NCI-H2029 treated with DMSO at 0.1 percent for 48 hours (cell line): ENCODE data around the gene EHD4.

ENCODE experiments used
- DNase-seq: peaks from one replicate; lab custom pipeline; 2025; lab: John Stamatoyannopoulos, UW

Gene EHD4

DNA sequence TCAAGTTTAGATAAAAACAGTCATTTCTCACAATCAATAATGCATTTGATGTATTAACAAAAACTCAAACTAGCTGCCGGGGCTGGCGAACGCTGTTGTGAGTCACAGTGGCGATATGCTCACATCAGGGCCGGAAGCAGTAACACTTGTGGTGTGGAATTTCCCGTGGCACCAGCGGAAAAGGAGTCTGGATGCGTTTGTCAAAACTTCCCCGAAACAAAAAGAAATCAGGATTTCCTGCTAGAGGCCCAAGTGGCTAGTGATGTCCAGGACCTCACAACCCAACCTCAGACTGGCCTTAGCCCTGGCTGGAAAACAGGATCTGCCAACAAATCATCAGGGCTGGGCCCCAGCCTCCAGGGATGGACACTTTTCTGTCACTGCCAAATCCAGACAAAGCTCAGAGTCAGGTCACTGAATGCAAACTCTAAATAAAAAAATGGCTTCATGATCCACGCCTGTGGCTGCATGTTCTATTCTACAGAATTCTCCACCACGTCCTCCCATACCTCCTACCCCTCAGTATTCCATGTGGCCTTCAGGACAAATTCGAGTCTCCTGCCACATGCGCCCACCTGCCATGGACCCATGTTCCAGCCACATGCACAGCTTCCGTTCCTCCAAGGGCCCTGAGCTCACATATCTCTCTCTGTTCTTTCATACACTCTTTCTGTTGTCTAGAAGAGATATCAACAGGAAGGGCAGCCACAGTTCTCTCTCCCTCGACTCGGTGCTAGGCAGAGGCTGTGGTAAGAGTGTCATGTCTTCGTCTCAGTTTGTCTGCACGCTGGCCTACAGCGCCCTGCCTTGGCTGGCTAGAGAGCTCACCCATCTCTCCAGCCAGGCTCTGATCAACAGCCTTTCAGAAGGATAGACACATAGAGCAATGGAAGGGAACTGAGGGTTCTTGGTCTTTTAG is 35.4 kb downstream of the EHD4 start:
- no peak for DNase-seq

GRCh38 chr15:41936155-41936554 is 36.2 kb downstream of the EHD4 start:
- DNase-seq: no peak

DNA sequence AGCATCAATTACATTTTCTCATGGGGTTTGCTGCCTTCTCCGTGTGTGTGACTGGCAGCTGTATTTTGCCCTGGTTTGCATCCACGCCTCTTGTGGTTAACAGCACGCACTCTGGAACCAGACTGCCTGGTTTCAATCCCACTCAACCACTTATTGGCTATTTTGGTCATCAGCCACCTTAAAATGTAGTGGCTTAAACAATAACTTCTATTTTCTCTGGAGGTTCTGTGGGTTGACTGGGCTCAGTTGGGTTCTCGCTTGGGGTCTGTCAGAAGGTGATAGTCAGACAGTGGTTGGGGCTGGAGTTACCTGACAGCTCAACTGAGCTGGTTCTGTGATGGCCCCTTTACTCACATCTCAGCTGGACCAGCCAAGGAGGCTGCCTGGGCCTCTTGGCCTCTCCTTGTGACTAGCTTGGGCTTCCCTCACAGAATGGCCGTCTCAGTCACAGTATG is 36.8 kb downstream of the EHD4 start:
- no peak for DNase-seq

GRCh38 chr15:41934843-41935242 is 37.5 kb downstream of the EHD4 start:
- no peak for DNase-seq

GRCh38 chr15:41933771-41934170 is 38.6 kb downstream of the EHD4 start:
- no peak for DNase-seq

GRCh38 chr15:41933326-41933725 is 39.0 kb downstream of the EHD4 start:
- no peak for DNase-seq

DNA sequence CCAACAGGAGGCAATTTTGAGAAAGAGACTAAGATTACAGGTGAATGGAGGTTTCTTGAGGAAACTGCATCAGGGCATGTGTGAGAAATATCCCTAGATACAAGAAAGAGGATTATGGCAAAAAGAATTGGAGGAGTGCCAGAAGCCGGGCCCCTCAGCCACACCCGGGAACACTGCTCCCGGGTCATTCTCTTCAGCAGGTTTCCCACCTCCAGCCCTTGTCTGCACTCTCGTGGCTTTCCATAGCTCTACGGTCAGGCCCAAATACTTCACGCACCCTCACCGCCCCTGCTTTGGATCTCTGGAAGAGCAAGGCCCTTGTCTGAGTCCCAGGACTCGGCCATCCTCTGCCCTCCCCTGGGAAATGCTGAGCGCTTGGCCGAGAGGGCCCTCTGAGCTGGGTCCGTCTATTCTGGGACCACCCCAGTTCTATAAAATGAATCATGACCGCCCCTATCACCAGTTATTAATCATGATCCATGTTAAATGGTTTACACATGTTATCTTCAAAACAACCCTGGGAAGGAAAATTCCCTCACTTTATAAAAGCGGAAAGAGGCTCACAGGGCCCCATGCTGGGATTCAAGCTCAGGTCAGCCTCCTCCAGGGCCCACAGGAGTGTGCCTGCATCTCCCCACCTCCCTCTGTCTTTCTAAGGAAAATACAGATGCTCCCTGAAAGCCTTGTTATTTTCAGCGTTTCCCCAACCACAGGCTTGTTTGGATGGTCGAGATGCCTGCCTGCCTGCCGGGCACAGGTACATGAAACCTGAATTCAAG is 39.7 kb downstream of the EHD4 start:
- DNase-seq: no peak

DNA sequence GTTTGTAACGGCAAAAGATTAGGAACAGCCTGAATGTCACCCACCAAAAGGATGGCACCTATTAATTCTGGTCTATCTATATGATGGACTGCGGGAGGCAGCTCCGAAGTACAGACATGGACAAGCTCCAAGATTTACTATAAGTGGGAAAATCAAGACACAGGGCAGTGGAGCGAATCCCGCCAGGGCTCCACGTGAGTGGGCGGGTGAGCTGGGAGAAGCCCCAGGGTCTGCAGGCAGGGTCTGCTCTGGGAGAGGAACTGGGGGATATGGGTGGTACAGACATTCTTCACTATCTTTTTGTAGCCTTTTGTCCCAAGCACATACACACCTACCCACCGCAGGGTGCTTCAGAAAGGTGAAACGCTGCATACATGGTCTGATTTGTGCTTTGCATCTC is 40.3 kb downstream of the EHD4 start:
- no peak for DNase-seq

DNA sequence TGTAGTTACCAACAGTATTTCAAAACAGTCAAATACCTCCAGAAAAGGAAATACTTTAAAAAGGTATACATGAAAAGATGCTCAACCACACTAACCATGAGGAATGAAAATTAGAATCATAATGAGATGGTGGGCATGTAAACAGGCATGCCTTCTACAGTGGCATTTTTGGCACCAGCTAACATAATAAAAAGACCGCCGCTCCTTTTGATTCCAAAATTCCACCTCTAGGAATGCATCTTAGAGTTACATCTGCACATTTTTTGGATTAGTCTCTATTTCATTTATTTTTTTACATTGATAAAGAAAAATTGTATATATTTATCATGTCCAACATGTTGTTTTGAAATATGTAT is 41.5 kb downstream of the EHD4 start:
- no peak for DNase-seq

GRCh38 chr15:41930221-41930866 is 42.0 kb downstream of the EHD4 start:
- no peak for DNase-seq

GRCh38 chr15:41928637-41929620 is 43.4 kb downstream of the EHD4 start:
- no peak for DNase-seq

GRCh38 chr15:41928100-41928499 is 44.3 kb downstream of the EHD4 start:
- no peak for DNase-seq

DNA sequence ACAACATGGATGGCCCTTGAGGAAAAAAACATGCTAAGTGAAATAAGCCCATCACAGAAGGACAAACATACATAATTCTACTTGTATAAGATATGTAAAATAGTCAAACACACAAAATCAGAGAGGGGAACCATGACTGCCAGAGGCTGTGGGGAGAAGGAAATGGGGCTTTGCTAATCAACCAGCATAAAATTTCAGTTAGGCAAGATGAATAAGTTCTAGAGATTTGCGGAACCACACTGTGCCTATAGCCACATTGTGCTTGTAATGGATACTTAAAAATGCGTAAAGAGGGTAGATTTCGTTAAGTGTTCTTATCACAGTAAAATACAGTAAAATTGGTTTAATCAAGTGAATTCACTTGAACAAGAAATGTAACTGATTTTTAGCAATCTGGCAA is 44.8 kb downstream of the EHD4 start:
- DNase-seq: no peak

- DNase-seq: no peak
These were observed 45.9 kb downstream of the EHD4 start for GRCh38 chr15:41926185-41927056.

DNA sequence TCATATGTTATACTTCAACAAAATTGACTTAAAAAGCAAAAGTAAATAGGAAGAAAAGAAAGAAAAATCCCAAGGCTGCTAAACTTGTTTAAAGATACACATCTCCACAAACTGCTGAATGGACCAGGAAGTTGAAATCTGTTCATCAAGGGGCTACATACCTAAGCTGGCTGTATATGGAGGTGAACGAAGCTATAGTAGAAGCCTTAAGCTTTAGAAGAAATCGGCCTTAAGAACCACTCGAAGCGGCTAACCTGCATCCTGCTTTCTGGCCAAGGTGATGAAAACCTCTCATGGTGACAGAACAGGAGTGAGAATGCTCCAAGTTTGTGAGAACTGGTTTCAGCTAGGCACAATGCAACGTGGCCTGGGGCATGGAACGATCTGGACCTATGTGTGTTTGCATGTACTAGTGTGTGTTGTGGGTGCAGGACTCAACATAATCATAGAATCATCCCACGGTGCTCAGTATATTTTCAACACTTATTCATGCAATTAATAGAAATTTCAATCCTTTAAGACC is 47.2 kb downstream of the EHD4 start:
- DNase-seq: no peak

DNA sequence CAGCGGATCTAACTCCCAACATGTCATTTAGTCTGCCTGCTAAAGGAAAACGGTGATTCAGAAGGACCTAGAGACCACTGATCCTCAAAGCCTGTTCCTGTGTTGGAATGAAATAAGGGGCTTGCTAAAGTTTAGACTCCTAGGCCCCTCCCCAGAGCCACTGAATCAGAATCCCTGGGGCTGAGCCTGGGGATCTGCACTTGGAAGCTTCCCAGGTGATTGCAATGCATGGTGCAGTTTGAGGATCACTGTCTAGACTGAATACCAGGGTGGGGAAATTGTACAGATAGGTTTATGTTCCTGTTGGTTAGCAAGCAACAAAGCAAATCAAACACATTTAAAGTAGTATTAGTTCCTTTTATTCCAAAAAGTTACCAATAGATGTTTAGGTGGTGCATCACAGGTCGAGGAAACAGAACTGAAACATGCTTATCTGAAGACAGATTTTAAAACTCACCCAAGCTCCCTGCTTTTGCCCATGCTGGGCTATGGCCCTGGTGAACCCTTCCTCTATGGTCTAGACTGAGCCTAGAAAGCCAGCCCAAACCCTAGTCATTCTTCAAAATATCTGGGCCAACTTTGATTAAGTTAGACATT is 48.9 kb downstream of the EHD4 start:
- no peak for DNase-seq

DNA sequence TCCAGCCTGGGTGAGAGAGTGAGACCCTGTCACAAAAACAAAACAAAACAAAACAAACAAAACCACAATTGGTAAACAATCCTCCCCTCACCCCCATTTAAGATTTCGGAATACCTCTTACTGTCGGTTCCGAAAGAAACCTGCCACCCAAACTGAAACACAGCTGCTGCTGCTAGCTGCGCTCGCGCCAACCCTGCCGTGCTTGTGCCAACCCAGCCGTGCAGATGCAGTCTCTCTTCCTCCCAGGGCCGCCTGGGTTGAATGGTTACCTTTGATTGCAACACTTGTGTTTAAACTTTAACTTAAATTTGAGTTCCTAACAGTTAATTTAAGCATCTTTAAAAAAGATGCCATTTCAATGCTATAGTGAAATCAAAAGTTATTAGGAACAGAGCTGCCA is 50.0 kb downstream of the EHD4 start:
- DNase-seq: no peak

DNA sequence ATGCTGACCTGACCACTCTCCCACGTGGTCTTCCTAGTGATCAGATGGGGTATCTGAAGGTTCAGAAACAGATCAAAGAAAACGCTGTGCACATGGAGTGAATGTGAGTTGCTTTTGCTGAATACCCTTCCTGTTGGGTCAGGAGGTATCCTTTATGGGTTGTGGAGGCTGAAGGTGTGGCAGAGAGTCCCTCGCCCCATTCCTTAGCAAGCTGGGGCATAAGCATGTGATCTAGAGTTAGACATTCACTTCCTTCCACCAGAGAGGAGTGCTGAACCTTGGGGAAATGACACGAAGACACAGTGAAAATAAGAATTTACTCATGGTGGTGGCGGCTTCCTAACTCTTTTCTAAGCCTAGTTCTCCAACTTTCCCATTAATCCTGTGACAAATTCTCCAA is 50.7 kb downstream of the EHD4 start:
- no peak for DNase-seq

DNA sequence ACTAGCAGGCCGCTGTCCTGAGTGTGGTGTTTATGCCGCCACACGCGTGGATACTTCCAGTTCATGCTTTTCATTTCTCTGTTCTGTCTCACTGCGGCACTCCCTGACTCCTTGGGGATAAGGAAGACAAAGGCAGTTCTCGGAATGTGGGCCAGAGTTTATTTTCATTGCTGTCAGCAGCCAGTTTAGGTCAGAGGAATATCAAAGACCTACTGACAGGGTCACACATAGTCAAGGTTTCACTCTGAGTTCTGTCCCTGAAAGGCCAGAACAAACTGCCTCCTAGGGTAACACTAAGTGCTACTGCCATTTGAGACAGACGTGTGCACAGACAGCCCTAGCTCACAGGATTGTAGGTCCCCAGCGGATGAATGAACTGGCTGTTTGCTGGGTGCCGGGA is 51.2 kb downstream of the EHD4 start:
- no peak for DNase-seq
